HepG2 (cell line): ENCODE data around the gene GALNT10. TPM values are rescaled to one million over a fixed set of nuclear protein-coding genes. Genes with fewer than 3 reads are reported as not detected.

Source experiments
- ATAC-seq: fragments of 200-7000 bp; cut with Tn5 transposase; 3 replicates; pipeline ENCODE4 v1.9.1; 2020; ENCODE audit warnings: mild to moderate bottlenecking, moderate library complexity
- BruUV-seq: library from RNA; stranded (reverse); fragments of 400-500 nt; replicated peaks from 2 replicates; lab custom pipeline; 2021; lab: Mats Ljungman, UMichigan
- CTCF ChIA-PET: fragments of 300-600 bp; formaldehyde crosslinking; extraction: SDS; loops from one replicate; lab custom pipeline; 2021; ENCODE audit warnings: low total read pairs, inconsistent platforms, low intra/inter-chr PET ratio; lab: Yijun Ruan, JAX
- POLR2A ChIA-PET: fragments of 350-600 bp; sonication (Branson Sonifier 250); formaldehyde crosslinking; loops from one replicate; lab custom pipeline; 2020; ENCODE audit warnings: antibody characterized with exemption, inconsistent platforms; lab: Yijun Ruan, JAX
- DNase-seq: peaks from one replicate; pipeline ENCODE4 v3.0.0-alpha.2; 2015; ENCODE audit warnings: low spot score
- FAIRE-seq: peaks from 3 replicates; lab custom pipeline; 2011; peaks lifted over from hg19 to GRCh38; lab: Jason Lieb, UNC
- H2AFZ ChIP-seq: one replicate; pipeline ENCODE4 v1.6.1; 2011; ENCODE audit warnings: low read length, inconsistent platforms
- H3K27ac ChIP-seq: fragments of 300-600 bp; 3 replicates; pipeline ENCODE4 v1.8.0; 2011; ENCODE audit warnings: mixed run types, mild to moderate bottlenecking, mixed read lengths, low read length, inconsistent platforms; ENCODE audit not compliant: insufficient read depth; ENCODE audit errors: extremely low read length
- H3K27me3 ChIP-seq, 2 experiments: fragments of 200-600 bp in 1 of 2; 2 replicates in 1 of 2; 3 replicates in 1 of 2; pipeline versions ENCODE4 v1.6.0 to v1.8.0; 2011; ENCODE audit warnings: low read length in 2 of 2, mild to moderate bottlenecking in 2 of 2, moderate library complexity in 2 of 2, inconsistent platforms in 1 of 2; ENCODE audit not compliant: insufficient read depth in 2 of 2, control insufficient read depth in 1 of 2
- H3K36me3 ChIP-seq, 2 experiments: fragments of 200-600 bp in 1 of 2; replicated peaks in 1 of 2; 2 replicates in 1 of 2; 3 replicates in 1 of 2; pipeline versions ENCODE4 v1.5.1 to v1.8.0; 2011; ENCODE audit warnings: low read length in 2 of 2, inconsistent platforms in 1 of 2; ENCODE audit not compliant: insufficient read depth in 2 of 2, control insufficient read depth in 1 of 2
- H3K4me1 ChIP-seq: 2 replicates; pipeline ENCODE4 v1.5.1; 2012; ENCODE audit warnings: low read length, inconsistent platforms; ENCODE audit not compliant: insufficient read depth
- H3K4me2 ChIP-seq: 2 replicates; pipeline ENCODE4 v1.6.0; 2011; ENCODE audit warnings: low read depth, low read length, inconsistent platforms
- H3K4me3 ChIP-seq, 3 experiments: fragments of 200-600 bp in 1 of 3; sonication (generic), shearing (Covaris generic) in 1 of 3; replicated peaks in 1 of 3; 2 replicates each; pipeline ENCODE4 v1.5.1; 2011 to 2016; ENCODE audit warnings: low read length in 3 of 3, inconsistent platforms in 2 of 3, low read depth in 2 of 3, mild to moderate bottlenecking in 2 of 3, control low read depth in 1 of 3, mixed read lengths in 1 of 3; ENCODE audit not compliant: insufficient read depth in 1 of 3
- H3K79me2 ChIP-seq: one replicate; pipeline ENCODE4 v1.6.1; 2011; ENCODE audit warnings: low read length, inconsistent platforms; ENCODE audit not compliant: insufficient read depth
- H3K9ac ChIP-seq: 2 replicates; pipeline ENCODE4 v1.6.0; 2011; ENCODE audit warnings: mild to moderate bottlenecking, low read depth, low read length, inconsistent platforms; ENCODE audit not compliant: insufficient read depth
- H3K9me3 ChIP-seq: 2 replicates; pipeline ENCODE4 v1.5.1; 2012; ENCODE audit warnings: mild to moderate bottlenecking, low read length
- H4K20me1 ChIP-seq: 2 replicates; pipeline ENCODE4 v1.6.0; 2011; ENCODE audit warnings: inconsistent platforms, mild to moderate bottlenecking, low read length, moderate library complexity; ENCODE audit not compliant: insufficient read depth
- ARID2 ChIP-seq: sonication (generic); formaldehyde crosslinking; IDR thresholded peaks from 2 replicates; pipeline ENCODE4 v1.8.1; 2022; ENCODE audit warnings: mild to moderate bottlenecking, missing genetic modification reagents, borderline replicate concordance
- ESRRA ChIP-seq: sonication (generic); formaldehyde crosslinking; IDR thresholded peaks from 2 replicates; pipeline ENCODE4 v1.5.1; 2020; ENCODE audit warnings: mild to moderate bottlenecking, low read depth, missing genetic modification reagents
- MEIS1 ChIP-seq: sonication (generic); formaldehyde crosslinking; IDR thresholded peaks from 2 replicates; pipeline ENCODE4 v1.9.0; 2021; ENCODE audit warnings: mild to moderate bottlenecking, missing genetic modification reagents, moderate library complexity, borderline replicate concordance
- TFAP4 ChIP-seq: sonication (generic); IDR thresholded peaks from 2 replicates; pipeline ENCODE4 v1.6.1; 2016; ENCODE audit warnings: low read depth, borderline replicate concordance
- ZBTB40 ChIP-seq, 2 experiments: fragments of 450-650 bp in 1 of 2; sonication (generic) in 1 of 2; formaldehyde crosslinking in 1 of 2; IDR thresholded peaks; 2 replicates each; pipeline versions ENCODE4 v1.6.1 to v1.8.0; 2016 to 2022; ENCODE audit warnings: antibody characterized with exemption in 1 of 2, mild to moderate bottlenecking in 1 of 2, missing genetic modification reagents in 1 of 2
- ZNF232 ChIP-seq: sonication (generic); formaldehyde crosslinking; IDR thresholded peaks from 2 replicates; pipeline ENCODE4 v1.4.0; 2020; ENCODE audit warnings: missing genetic modification reagents, borderline replicate concordance
- ZNF639 ChIP-seq: conservative IDR thresholded peaks from 2 replicates; pipeline ENCODE4 v1.6.1; 2018; ENCODE audit warnings: missing genetic modification reagents
- WGBS: methylation state at CpG from one replicate; pipeline ENCODE4 v1.1.6; 2017; ENCODE audit warnings: low lambda C conversion rate; 5-methylcytosine and 5-hydroxymethylcytosine counted together
- in situ Hi-C: cut with HindIII; loops from 2 replicates; pipeline ENCODE4 v1.10.0; 2017; ENCODE audit warnings: low pct_unique_long_range_greater_than_20kb; ENCODE audit not compliant: extremely low pct_ligation_motif_present
- intact Hi-C: fragments of 100-400 bp; cut with micrococcal nuclease; formaldehyde crosslinking; loops from one replicate; pipeline ENCODE4 v1.10.0; 2022; ENCODE audit not compliant: unreplicated experiment
- polyA plus RNA-seq, 8 experiments: library from polyadenylated mRNA; depleted of rRNA in 3 of 8; stranded (reverse) in 7 of 8; unstranded in 1 of 8; fragments of >200 nt; fragmentation: Illumina TruSeq in 4 of 8; extraction: Trizol in 4 of 8; gene quantifications; 2 replicates each; pipeline versions ENCODE4 v1.2.1 to v1.2.3, GENCODE V29; 2011 to 2016; ENCODE audit warnings: low read depth in 4 of 8, missing spikeins in 1 of 8, mixed read lengths in 1 of 8; ENCODE audit not compliant: insufficient read depth in 1 of 8
- total RNA-seq, 5 experiments: library from RNA; depleted of rRNA; stranded (reverse); fragments of >200 nt; fragmentation: Illumina TruSeq; extraction: Trizol; gene quantifications; 2 replicates each; pipeline ENCODE4 v1.2.3, GENCODE V29; 2016; ENCODE audit warnings: low read depth in 1 of 5
- TF ChIP-seq, protein P1 (sequence below): fragments of 450-650 bp; IDR thresholded peaks from 2 replicates; pipeline ENCODE4 v1.6.1; 2016
- TF ChIP-seq, protein P2 (sequence below): sonication (generic); formaldehyde crosslinking; IDR thresholded peaks from 2 replicates; pipeline ENCODE4 v1.5.0; 2020; ENCODE audit warnings: missing genetic modification reagents

GALNT10 gene
- total and polyA plus RNA-seq, 2 of the 13 experiments (the other 11 are each of a cell fraction or from before 2014, with no cell fraction given) = 8.1 to 11.2 TPM

- Histone ChIP-seq H3K9ac (no peak overlapping the region), H3K27ac (no peak overlapping the region), H4K20me1 (no peaks in the 10 kb centered on the region), H3K4me3 (no peak overlapping the region), H3K27me3 (no peaks in the 10 kb centered on the region), H3K36me3 (peaks cover 0 to 2% of the 10 kb centered on the region in 2 experiments; a peak in 1 of 5 replicates), H2AFZ (no peak overlapping the region), H3K4me2 (no peak overlapping the region), H3K79me2 (no peaks in the 10 kb centered on the region), H3K4me1 (no peaks in the 10 kb centered on the region), H3K9me3 (no peaks in the 10 kb centered on the region)
- intact Hi-C loops (no loop called here), in situ Hi-C loops (no loop called here)
- no peak for FAIRE-seq
- ChIA-PET POLR2A (no interaction called here), CTCF (no interaction called here)
- ATAC-seq = no peak
- WGBS = 92% methylated on average over 2 of the region's 3 CpGs
- no TSS peak for BruUV-seq
- DNase-seq = no peak
- TF ChIP-seq ZNF232 (CRISPR knock-in tag) = no peak
- TF ChIP-seq MEIS1 (CRISPR knock-in tag) = no peak
- no peak for TF ChIP-seq ZBTB40 (IDR thresholded peaks at IDR 0.05)
- TF ChIP-seq ZBTB40 (CRISPR knock-in tag; IDR thresholded peaks at IDR 0.05) = no peak
- no peak for TF ChIP-seq ARID2 (CRISPR knock-in tag)
- TF ChIP-seq, protein P1, sequence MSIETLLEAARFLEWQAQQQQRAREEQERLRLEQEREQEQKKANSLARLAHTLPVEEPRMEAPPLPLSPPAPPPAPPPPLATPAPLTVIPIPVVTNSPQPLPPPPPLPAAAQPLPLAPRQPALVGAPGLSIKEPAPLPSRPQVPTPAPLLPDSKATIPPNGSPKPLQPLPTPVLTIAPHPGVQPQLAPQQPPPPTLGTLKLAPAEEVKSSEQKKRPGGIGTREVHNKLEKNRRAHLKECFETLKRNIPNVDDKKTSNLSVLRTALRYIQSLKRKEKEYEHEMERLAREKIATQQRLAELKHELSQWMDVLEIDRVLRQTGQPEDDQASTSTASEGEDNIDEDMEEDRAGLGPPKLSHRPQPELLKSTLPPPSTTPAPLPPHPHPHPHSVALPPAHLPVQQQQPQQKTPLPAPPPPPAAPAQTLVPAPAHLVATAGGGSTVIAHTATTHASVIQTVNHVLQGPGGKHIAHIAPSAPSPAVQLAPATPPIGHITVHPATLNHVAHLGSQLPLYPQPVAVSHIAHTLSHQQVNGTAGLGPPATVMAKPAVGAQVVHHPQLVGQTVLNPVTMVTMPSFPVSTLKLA = no peak
- no peak for TF ChIP-seq ZNF639 (CRISPR knock-in tag)
- no peak for TF ChIP-seq ESRRA (CRISPR knock-in tag)
- no peak for TF ChIP-seq TFAP4
- TF ChIP-seq, protein P2, sequence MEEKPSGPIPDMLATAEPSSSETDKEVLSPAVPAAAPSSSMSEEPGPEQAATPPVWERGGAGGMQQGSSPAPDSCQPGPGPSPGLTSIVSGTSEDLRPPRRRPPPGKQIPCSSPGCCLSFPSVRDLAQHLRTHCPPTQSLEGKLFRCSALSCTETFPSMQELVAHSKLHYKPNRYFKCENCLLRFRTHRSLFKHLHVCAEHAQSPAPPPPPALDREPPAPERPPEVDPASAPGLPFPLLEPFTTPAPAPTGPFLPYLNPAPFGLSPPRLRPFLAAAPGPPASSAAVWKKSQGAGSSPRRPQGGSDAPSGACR (CRISPR knock-in tag) = no peak
Observed at GRCh38 chr5:154412316-154412715, 221.8 kb downstream of the GALNT10 start.
